GM12801 (cell line): ENCODE results near the gene TMEM179.

Source experiments
- TF ChIP-seq, protein P1 (sequence below): IDR thresholded peaks from one replicate; pipeline ENCODE4 v1.5.1; 2011; ENCODE audit warnings: control low read depth; ENCODE audit not compliant: insufficient read length; ENCODE audit errors: extremely low read depth

TMEM179 gene

DNA sequence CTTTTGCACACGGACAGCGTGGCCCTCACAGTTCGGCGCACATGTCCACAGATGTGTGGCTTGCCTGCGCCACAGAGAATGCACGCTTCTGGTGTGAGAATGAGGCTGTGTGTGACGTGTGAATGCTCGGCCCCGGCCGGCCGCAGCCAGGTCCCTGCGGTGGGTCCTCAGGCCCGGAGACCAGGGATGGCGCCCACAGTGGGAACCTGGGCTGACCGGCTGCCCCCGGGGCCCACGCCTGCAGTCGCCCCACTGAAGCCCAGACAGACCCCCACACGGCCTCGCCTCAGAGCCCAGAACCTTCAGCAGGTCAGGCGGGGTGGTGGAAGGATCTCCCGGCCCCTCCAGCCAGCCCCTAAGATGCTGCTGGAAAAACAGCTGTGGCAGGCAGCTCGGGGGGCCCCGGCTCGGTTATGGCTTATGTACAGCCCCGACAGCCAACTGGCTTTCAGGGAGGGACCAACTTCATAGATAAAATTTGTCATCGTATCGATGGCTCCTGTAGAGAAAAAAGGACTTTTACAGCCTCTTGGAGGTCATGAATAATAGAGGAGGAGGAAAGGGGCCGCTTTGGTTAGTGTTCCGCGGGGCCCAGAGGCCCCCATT is 29.5 kb downstream of the TMEM179 start:
- TF ChIP-seq, protein P1, sequence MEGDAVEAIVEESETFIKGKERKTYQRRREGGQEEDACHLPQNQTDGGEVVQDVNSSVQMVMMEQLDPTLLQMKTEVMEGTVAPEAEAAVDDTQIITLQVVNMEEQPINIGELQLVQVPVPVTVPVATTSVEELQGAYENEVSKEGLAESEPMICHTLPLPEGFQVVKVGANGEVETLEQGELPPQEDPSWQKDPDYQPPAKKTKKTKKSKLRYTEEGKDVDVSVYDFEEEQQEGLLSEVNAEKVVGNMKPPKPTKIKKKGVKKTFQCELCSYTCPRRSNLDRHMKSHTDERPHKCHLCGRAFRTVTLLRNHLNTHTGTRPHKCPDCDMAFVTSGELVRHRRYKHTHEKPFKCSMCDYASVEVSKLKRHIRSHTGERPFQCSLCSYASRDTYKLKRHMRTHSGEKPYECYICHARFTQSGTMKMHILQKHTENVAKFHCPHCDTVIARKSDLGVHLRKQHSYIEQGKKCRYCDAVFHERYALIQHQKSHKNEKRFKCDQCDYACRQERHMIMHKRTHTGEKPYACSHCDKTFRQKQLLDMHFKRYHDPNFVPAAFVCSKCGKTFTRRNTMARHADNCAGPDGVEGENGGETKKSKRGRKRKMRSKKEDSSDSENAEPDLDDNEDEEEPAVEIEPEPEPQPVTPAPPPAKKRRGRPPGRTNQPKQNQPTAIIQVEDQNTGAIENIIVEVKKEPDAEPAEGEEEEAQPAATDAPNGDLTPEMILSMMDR = no peak

DNA sequence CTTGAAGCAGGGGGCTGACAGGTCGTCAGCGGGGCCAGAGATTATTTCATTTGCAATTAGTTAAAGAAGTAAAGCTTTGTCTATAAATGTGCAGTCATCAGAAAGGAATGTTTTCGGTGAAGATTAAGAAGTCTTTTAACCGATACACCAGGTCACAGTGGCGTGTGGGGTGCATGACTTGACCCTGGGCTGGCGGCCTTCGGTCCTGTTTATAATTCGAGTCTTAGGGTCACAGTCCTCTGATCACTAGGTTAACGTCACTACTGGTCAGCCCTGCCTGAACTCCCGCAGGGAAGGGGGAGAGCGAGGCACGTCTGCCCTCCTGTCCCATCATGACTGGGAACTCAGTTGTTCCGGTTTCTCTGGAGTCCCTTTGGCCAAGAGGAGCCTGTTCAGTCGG is 30.0 kb downstream of the TMEM179 start:
- TF ChIP-seq, protein P1 = no peak

DNA sequence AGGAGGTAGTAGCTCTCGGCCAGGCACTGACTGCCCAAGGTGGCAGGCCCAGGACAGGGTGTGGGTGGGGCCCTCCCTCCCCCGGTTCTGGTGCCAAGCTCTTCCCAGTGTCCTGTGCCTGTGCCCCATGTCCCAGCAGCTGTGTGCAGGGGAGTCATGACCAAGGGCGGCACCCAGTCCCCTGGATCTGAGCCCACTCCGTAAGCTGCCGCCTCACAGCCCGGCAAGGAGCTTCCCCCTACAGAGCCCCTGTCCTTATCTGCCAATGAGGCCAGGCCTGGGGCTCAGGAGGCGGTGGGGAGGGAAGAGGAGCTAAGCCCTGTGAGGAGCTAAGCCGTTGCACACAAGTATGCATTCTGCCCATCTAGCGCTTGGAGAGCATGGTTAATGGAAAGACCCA is 30.6 kb downstream of the TMEM179 start:
- TF ChIP-seq, protein P1 = no peak

DNA sequence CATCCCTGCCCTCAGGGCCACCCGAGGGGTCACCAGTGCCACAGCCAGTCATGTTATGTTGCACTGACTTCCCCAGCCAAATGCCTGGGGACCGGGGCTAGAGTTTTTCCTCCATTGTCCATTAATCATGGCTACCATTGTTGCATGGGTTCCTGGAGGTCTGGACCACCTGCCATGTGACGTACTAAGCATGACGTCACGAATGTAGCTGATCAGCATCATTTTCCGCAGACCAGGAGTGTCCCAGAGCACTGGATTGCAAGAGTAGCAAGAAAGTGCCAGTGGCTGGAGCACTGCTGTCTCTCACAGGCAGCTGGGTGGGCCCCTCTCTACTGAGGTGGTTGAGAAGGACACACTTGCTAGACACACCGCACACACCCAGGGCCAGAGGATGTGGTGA is 31.9 kb downstream of the TMEM179 start:
- TF ChIP-seq, protein P1 = no peak

DNA sequence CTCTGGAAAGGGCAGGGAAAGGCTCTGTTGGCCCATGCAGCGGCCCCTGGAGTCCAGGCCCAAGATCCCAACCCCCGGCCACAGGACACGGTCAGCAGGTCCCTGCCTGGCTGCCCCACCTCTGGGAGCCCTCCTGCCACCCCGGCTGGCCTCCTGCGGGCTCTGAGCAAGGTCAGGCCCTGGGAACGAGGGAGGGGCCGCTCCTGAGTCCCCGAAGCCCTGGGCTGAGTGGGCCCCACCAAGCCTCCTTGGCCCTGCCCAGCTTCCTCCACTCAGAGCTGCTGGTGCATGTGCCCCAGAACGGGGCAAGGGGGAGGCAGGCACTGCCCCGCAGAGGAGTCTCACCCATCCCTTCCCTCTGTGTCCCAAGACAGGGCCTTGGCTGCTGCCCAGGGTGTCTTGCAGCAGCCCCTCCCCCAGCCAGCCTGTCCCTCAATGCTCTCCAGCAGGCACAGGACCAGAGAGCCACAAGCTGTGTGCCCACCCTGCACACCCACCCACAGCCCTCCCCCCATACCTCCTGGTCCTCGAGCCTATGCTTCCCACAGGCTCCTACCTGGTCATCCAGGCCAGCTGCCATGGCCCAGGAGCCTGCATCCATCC is 32.4 kb downstream of the TMEM179 start:
- TF ChIP-seq, protein P1 = no peak

DNA sequence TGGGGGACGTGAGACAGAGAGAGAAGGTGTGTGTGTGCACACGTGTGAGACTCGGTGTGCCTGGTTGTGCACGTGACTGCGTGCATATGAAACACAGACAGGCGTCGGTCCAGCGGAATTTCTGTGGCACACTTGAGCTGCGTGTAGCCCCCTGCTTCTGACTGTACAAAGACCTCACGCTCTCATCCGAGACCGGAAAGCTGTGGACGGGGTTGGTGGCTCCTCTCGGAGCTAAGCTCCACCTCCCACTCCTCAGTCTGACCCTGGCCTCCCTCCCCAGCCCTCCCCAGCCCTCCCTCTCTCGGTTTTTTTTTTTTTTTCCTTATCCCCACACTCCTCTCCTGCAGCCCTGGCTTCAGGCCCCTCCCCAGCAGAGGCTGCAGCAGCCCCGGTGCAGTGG is 33.3 kb downstream of the TMEM179 start:
- TF ChIP-seq, protein P1 = no peak

DNA sequence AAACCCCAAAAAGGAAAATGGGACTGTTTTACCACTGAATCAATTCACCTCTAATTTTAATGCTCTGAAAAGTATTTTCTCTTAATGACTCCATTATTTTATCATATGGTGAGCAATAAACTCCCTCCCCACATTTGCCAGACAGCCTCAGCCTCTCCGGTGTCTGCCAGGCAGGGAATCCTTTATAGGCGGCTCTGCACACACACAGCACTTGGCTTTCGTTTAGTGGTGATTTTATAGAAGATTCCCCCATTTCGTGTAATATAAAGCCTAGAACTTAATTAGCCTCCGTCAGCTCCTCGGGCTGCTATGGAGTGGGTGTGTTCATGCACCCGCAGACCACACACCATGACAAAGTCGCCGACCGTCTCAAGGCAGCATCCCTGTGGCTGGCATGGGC is 35.1 kb downstream of the TMEM179 start:
- TF ChIP-seq, protein P1 = no peak
